Psoas muscle (tissue), 8 donors: ENCODE data around the gene CHI3L1. TPM values are rescaled to one million over a fixed set of nuclear protein-coding genes. Genes with fewer than 3 reads are reported as not detected.
"Not testable (repeated sequence)": the region's sequence is repeated elsewhere in the genome, so short reads cannot be mapped to it uniquely, and the experiment has no call there.

Experiments
- ATAC-seq, 4 donors: fragments of 200-7000 bp; cut with Tn5 transposase; one replicate each; pipeline ENCODE4 v1.9.1; 2020; ENCODE audit warnings: moderate library complexity in 3 of 4, mild to moderate bottlenecking in 2 of 4
- DNase-seq, 2 donors: peaks; one replicate each; pipeline ENCODE4 v3.0.0-alpha.2; 2020
- H3K27ac ChIP-seq: fragments of 200-600 bp; one replicate; pipeline ENCODE4 v1.8.0; 2022
- H3K27me3 ChIP-seq, 3 donors: fragments of 200-600 bp in 1 of 3; one replicate each; pipeline versions ENCODE4 v1.6.1 to v1.8.0; 2013 to 2022; ENCODE audit warnings: low read length in 2 of 3, mild to moderate bottlenecking in 2 of 3, moderate library complexity in 1 of 3; ENCODE audit not compliant: insufficient read depth in 3 of 3
- H3K36me3 ChIP-seq, 2 donors: fragments of 200-600 bp in 1 of 2; one replicate each; pipeline versions ENCODE4 v1.6.1 to v1.8.0; 2013 to 2022; ENCODE audit warnings: low read depth in 1 of 2, mild to moderate bottlenecking in 1 of 2, moderate library complexity in 1 of 2; ENCODE audit not compliant: insufficient read depth in 1 of 2
- H3K4me1 ChIP-seq: fragments of 200-600 bp; one replicate; pipeline ENCODE4 v1.8.0; 2022
- H3K4me3 ChIP-seq: fragments of 200-600 bp; one replicate; pipeline ENCODE4 v1.8.0; 2022; ENCODE audit warnings: mild to moderate bottlenecking
- H3K9me3 ChIP-seq: fragments of 200-600 bp; one replicate; pipeline ENCODE4 v1.8.0; 2022
- CTCF ChIP-seq: fragments of 200-600 bp; IDR thresholded peaks from one replicate; pipeline ENCODE4 v1.8.0; 2022; ENCODE audit warnings: antibody characterized with exemption
- WGBS, 3 donors: extraction: QIAGEN DNeasy Blood & Tissue Kit; methylation state at CpG; one replicate each; pipeline versions ENCODE4 v1.1.6 to v1.1.7; 2013; 5-methylcytosine and 5-hydroxymethylcytosine counted together
- intact Hi-C, 2 donors: fragments of 100-400 bp; cut with DNase I; formaldehyde crosslinking; loops; one replicate each; pipeline versions ENCODE4 v1.11.0 to v1.14.2; 2022
- long read RNA-seq, 2 donors: library from polyadenylated mRNA; unstranded; transcript quantifications; one replicate each; pipeline ENCODE4 v2.0.0, GENCODE V29; 2021
- polyA plus RNA-seq, 3 donors: library from polyadenylated mRNA; stranded (reverse); fragments of 200-250 nt; gene quantifications; one replicate each; pipeline ENCODE4 v1.2.3, GENCODE V29; 2013
- total RNA-seq, 4 donors: library from RNA; stranded (reverse); fragmentation: NEBNext Ultra II Directional in 2 of 4; extraction: Animal tissue kit (Norgen Biotek cat#: 25700) in 2 of 4; gene quantifications; one replicate each; pipeline versions ENCODE4 v1.2.1 to v1.2.4, GENCODE V29; 2021 to 2023
- donor health status: healthy with polysubstance abuse.
- donor health status: DM: no; HTN: no; CAD: no; lungs with moderate emphysema.
- donor health status: Bipolar disorder and iron deficiency.
- donor health status: healthy.
- donor health status: DM: yes; HTN: yes; CAD: no.
- donor health status: DM: no; HTN: no; CAD: no.
- donor health status: DM: no; HTN: no; CAD: no.
- donor health status: DM: yes; HTN: yes; CAD: no.

CHI3L1 gene
- total RNA-seq (100 to 1,000 TPM in 1 of 4 donors, 10 to 100 TPM in 1, 1 to 10 TPM in 2; 1.7 to 156 (median 37.0) TPM), polyA plus RNA-seq (10 to 100 TPM in 1 of 3 donors, 1 to 10 TPM in 2; 8.4 to 11.1 (median 9.9) TPM)
- long read RNA-seq, donor 1, transcript CHI3L1-201 (10 exons, 1,792 nt) = major isoform, 31 of 50 reads
- long read RNA-seq, donor 1, partial matches to known transcripts = 4 of 50 reads
- long read RNA-seq, donor 1, other reads (novel, unspliced or antisense) = 14 of 50 reads
- long read RNA-seq, donor 2, transcript CHI3L1-201 (10 exons, 1,792 nt) = major isoform, 10 of 12 reads
- long read RNA-seq, donor 2, partial matches to known transcripts = 1 of 12 reads
- long read RNA-seq, donor 2, other reads (novel, unspliced or antisense) = 1 of 12 reads

- no peak for DNase-seq
- WGBS, 3 donors = 44 to 51% (median 50%) methylated on average over 14 of the region's 14 CpGs
- Histone ChIP-seq H3K27me3 (no peaks in the 10 kb centered on the region), H3K36me3 (no peaks in the 10 kb centered on the region), H3K4me3 (peak within 1 kb of the TSS; percentile 2), H3K9me3 (no peaks in the 10 kb centered on the region), H3K4me1 (peaks cover 19% of the 10 kb centered on the region), H3K27ac (peak within 1 kb of the TSS; percentile 41)
- no peak for TF ChIP-seq CTCF
- intact Hi-C loops = no loop called here
- ATAC-seq = peak; percentile 52 to 70 (median 62)
Measured at GRCh38 chr1:203186446-203187303, at the start of gene CHI3L1. CHI3L1 (minus strand) TSS chr1:203186704; CDS start chr1:203186623, 81 bp downstream.

GRCh38 chr1:203234901-203235300 is 48.4 kb upstream of the CHI3L1 start:
- WGBS, 3 donors = 83 to 86% (median 84%) methylated on average over 7 of the region's 7 CpGs
- H3K4me1 ChIP-seq, H3K27ac ChIP-seq, intact Hi-C loops, H3K27me3 ChIP-seq, H3K36me3 ChIP-seq, ATAC-seq, H3K9me3 ChIP-seq, H3K4me3 ChIP-seq, DNase-seq: not testable (repeated sequence)

- no peaks in the 10 kb centered on the region for H3K27me3 ChIP-seq
- H3K36me3 ChIP-seq = no peaks in the 10 kb centered on the region
- no peak for TF ChIP-seq CTCF
- H3K9me3 ChIP-seq = no peaks in the 10 kb centered on the region
- 89 to 92% (median 89%) methylated on average over 7 of the region's 7 CpGs for WGBS, 3 donors
- ATAC-seq = no peak
- DNase-seq = no peak
- H3K27ac ChIP-seq = no peak within 1 kb of the TSS
- intact Hi-C loops = no loop called here
- no peak within 1 kb of the TSS for H3K4me3 ChIP-seq
- no peaks in the 10 kb centered on the region for H3K4me1 ChIP-seq
Measured at GRCh38 chr1:203229471-203230135, 43.1 kb upstream of the CHI3L1 start, which contains the start of gene CHIT1. CHIT1 (minus strand) TSS chr1:203229673; CDS start chr1:203229636, 37 bp downstream.

GRCh38 chr1:203228670-203229069 is 42.2 kb upstream of the CHI3L1 start:
- H3K4me1 ChIP-seq = no peaks in the 10 kb centered on the region
- H3K9me3 ChIP-seq = no peaks in the 10 kb centered on the region
- no peak overlapping the region for H3K4me3 ChIP-seq
- no peak for DNase-seq
- no peaks in the 10 kb centered on the region for H3K36me3 ChIP-seq
- intact Hi-C loops = no loop called here
- H3K27ac ChIP-seq = no peak overlapping the region
- no peak for ATAC-seq
- no peaks in the 10 kb centered on the region for H3K27me3 ChIP-seq
- no peak for TF ChIP-seq CTCF
- 67 to 82% (median 71%) methylated on average over 4 of the region's 4 CpGs for WGBS, 3 donors
